Dermis lymphatic vessel endothelial cell (primary cell): Measurements from ENCODE around the gene CPA3. TPM values are rescaled to one million over a fixed set of nuclear protein-coding genes. Genes with fewer than 3 reads are reported as not detected.

ENCODE experiments used
- total RNA-seq: library from RNA; depleted of rRNA; stranded (reverse); fragments of >200 nt; gene quantifications from 2 replicates; pipeline ENCODE4 v1.2.1, GENCODE V29; 2014

The CPA3 gene
- not detected in 2 replicates for total RNA-seq

GRCh38 chr3:148865049-148865448, at the start of gene CPA3:
TSS of gene CPA3 (plus strand) at chr3:148865296. CDS start at chr3:148865308, 12 bp downstream.

GRCh38 chr3:148827585-148827984, 37.5 kb upstream of the CPA3 start, which contains the start of gene CPB1:
TSS of gene CPB1 (plus strand) at chr3:148827811. CDS start at chr3:148827824, 13 bp downstream.

Other genes with a start within 250 kb of the CPA3 start
- gene AGTR1, start 167.4 kb upstream of the CPA3 start, total RNA-seq, result not detected in 2 replicates
- gene CPB1, start 37.5 kb upstream of the CPA3 start, total RNA-seq, result not detected in 2 replicates
- 37.2 and 45.3 TPM in 2 replicates for gene GYG1, start 126.2 kb downstream of the CPA3 start, total RNA-seq
- gene HLTF, start 221.2 kb downstream of the CPA3 start, total RNA-seq, result 12.1 and 21.6 TPM in 2 replicates